ENCODE data around the gene SEPTIN1.

Gene SEPTIN1

DNA sequence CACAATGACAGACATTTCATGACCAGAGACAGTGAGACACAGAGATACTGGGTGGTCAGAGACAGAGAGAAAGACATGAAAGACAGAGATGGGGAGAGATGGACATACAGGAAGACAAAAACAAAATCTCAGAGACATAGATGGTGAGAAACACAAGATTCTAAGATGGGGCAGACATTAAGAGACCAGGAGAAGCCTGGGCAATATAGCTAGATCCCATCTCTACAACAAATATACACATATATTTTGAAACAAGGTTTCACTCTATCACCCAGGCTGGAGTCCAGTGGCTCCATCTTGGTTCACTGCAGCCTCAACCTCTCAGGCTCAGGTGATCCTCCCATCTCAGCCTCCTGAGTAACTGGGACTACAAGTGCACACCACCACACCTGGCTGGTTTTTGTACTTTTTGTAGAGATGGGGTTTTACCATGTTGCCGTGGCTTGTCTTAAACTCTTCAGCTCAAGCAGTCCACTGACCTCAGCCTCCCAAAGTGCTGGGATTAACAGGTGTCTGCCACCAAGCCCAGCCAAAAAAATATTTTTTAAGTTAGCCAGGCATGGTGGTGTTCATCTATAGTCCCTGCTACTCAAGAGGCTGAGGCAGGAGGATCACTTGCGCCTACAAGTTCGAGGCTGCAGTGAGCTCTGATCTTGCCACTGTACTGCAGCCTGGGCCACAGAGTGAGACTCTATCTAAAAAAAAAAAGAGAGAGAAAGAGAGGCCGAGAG is 2.1 kb downstream of the SEPTIN1 start:
- H3K9me3 ChIP-seq (ENCODE audit: control insufficient read depth, insufficient read depth, low read depth, low read length), result no peaks in the 10 kb centered on the region
- POLR2A ChIA-PET, result interaction anchor here (2.6 to 5.0 kb wide), 2 partner anchors 9 to 15 kb away, joined by 12 to 30 read pairs; partner anchors contain the start of genes TBC1D10B and ZNF48
- no peak for TF ChIP-seq ZNF600 (tag by site-specific recombination; IDR thresholded peaks at IDR 0.05)
- no peak for TF ChIP-seq ZNF560 (tag by site-specific recombination; IDR thresholded peaks at IDR 0.05; ENCODE audit: borderline replicate concordance)
- no peak for TF ChIP-seq ZNF621 (tag by site-specific recombination; IDR thresholded peaks at IDR 0.05)
- TF ChIP-seq SCRT2 (tag by site-specific recombination; IDR thresholded peaks at IDR 0.05), result peak; percentile 68
- no peak for TF ChIP-seq ZNF138 (tag by site-specific recombination; IDR thresholded peaks at IDR 0.05; ENCODE audit: borderline replicate concordance)
- TF ChIP-seq ZBTB17 (tag by site-specific recombination; IDR thresholded peaks at IDR 0.05), result no peak
- peak; percentile 90 for TF ChIP-seq ZNF121 (tag by site-specific recombination; IDR thresholded peaks at IDR 0.05)

DNA sequence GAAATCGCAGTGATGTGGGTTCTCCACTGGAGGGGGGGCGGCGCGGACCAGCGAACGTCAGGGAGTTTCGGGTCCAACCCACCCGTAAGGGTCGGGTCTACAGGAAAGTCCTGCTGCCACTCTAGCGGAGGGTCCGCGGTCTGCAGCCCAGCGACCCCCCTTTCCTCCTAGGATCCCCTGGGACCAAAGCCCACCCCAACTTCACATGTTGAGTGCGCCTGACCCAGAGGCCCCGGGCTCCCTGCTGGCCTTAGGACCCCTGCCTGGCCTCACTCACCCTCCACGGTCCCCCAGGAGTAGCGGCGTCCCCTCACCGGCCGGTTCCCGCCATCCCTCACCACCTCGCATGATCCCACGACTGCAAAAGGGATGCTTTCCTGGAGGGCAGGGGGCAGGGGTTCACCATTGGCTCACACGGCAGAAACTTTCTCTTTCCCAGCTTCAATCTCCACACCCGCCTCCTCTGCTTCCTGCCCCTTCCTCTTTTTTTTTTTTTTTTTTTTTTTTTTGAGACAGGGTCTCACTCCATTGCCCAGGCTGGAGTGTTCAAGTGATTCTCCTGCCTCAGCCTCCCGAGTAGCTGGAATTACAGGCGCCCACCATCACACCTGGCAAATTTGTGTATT is 3.1 kb downstream of the SEPTIN1 start:
- peak overlapping the region; percentile 48; the same call in 1 of the 2 replicates for H3K27ac ChIP-seq (ENCODE audit: extremely low read depth, low read depth, low read length)
- no peaks in the 10 kb centered on the region for H3K9me3 ChIP-seq (ENCODE audit: control insufficient read depth, insufficient read depth, low read depth, low read length)
- CTCF ChIA-PET, result interaction anchor here (0.6 to 1.5 kb wide), 4 partner anchors 10 to 337 kb away, joined by 3 to 5 read pairs (median 4); no protein-coding TSS in a partner anchor
- TF ChIP-seq ZNF169 (tag by site-specific recombination; IDR thresholded peaks at IDR 0.05) (no peak), SCRT1 (tag by site-specific recombination; IDR thresholded peaks at IDR 0.05; ENCODE audit: borderline replicate concordance) (no peak), ZNF10 (tag by site-specific recombination; IDR thresholded peaks at IDR 0.05) (0 out of 2 replicates have a peak, but pooled peaks have one; percentile 11), HOXD13 (CRISPR knock-in tag; IDR thresholded peaks at IDR 0.05; ENCODE audit: borderline replicate concordance) (no peak), FEZF1 (tag by site-specific recombination; IDR thresholded peaks at IDR 0.05) (no peak), ZNF600 (tag by site-specific recombination; IDR thresholded peaks at IDR 0.05) (no peak; the same call in 1 of the 2 replicates), ZBTB48 (tag by site-specific recombination; IDR thresholded peaks at IDR 0.05) (peak; percentile 56; the same call in 1 of the 2 replicates)
- TF ChIP-seq, protein P1, sequence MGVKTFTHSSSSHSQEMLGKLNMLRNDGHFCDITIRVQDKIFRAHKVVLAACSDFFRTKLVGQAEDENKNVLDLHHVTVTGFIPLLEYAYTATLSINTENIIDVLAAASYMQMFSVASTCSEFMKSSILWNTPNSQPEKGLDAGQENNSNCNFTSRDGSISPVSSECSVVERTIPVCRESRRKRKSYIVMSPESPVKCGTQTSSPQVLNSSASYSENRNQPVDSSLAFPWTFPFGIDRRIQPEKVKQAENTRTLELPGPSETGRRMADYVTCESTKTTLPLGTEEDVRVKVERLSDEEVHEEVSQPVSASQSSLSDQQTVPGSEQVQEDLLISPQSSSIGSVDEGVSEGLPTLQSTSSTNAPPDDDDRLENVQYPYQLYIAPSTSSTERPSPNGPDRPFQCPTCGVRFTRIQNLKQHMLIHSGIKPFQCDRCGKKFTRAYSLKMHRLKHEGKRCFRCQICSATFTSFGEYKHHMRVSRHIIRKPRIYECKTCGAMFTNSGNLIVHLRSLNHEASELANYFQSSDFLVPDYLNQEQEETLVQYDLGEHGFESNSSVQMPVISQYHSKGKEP (tag by site-specific recombination; IDR thresholded peaks at IDR 0.05), result 0 out of 2 replicates have a peak, but pooled peaks have one; percentile 28
- TF ChIP-seq, protein P2, sequence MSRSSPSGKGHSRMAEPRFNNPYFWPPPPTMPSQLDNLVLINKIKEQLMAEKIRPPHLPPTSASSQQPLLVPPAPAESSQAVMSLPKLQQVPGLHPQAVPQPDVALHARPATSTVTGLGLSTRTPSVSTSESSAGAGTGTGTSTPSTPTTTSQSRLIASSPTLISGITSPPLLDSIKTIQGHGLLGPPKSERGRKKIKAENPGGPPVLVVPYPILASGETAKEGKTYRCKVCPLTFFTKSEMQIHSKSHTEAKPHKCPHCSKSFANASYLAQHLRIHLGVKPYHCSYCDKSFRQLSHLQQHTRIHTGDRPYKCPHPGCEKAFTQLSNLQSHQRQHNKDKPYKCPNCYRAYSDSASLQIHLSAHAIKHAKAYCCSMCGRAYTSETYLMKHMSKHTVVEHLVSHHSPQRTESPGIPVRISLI (tag by site-specific recombination; IDR thresholded peaks at IDR 0.05), result peak; percentile 95
- TF ChIP-seq, protein P3, sequence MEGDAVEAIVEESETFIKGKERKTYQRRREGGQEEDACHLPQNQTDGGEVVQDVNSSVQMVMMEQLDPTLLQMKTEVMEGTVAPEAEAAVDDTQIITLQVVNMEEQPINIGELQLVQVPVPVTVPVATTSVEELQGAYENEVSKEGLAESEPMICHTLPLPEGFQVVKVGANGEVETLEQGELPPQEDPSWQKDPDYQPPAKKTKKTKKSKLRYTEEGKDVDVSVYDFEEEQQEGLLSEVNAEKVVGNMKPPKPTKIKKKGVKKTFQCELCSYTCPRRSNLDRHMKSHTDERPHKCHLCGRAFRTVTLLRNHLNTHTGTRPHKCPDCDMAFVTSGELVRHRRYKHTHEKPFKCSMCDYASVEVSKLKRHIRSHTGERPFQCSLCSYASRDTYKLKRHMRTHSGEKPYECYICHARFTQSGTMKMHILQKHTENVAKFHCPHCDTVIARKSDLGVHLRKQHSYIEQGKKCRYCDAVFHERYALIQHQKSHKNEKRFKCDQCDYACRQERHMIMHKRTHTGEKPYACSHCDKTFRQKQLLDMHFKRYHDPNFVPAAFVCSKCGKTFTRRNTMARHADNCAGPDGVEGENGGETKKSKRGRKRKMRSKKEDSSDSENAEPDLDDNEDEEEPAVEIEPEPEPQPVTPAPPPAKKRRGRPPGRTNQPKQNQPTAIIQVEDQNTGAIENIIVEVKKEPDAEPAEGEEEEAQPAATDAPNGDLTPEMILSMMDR (tag by site-specific recombination; IDR thresholded peaks at IDR 0.05), result peak; percentile 6; the same call in 1 of the 2 replicates
- no peaks in the 10 kb centered on the region for H3K4me1 ChIP-seq (ENCODE audit: control insufficient read depth, insufficient read depth, low read length)
- POLR2A ChIA-PET, result interaction anchor here (1.2 to 5.0 kb wide), 5 partner anchors 8 to 406 kb away, joined by 3 to 30 read pairs (median 12); partner anchors contain the start of genes TAOK2, TBC1D10B, ZNF48 and ZNF771
- H3K4me3 ChIP-seq (ENCODE audit: low read depth, low read length), result peak overlapping the region; percentile 78
- peaks cover 0 to 8% of the 10 kb centered on the region in 2 experiments; a peak in 1 of 3 replicates for H3K36me3 ChIP-seq (ENCODE audit: control insufficient read depth in 2 of 2, insufficient read depth in 1 of 2, low read length in 2 of 2)

More for the DNA sequence above, 2.1 kb downstream of the SEPTIN1 start:
- Histone ChIP-seq H3K36me3 (ENCODE audit: control insufficient read depth in 2 of 2, insufficient read depth in 1 of 2, low read length in 2 of 2) (peaks cover 0 to 8% of the 10 kb centered on the region in 2 experiments; a peak in 1 of 3 replicates), H3K27ac (ENCODE audit: extremely low read depth, low read depth, low read length) (no peak overlapping the region), H3K4me3 (ENCODE audit: low read depth, low read length) (no peak overlapping the region), H3K4me1 (ENCODE audit: control insufficient read depth, insufficient read depth, low read length) (no peaks in the 10 kb centered on the region)
- CTCF ChIA-PET, result interaction anchor here (0.6 to 1.0 kb wide), 3 partner anchors 11 to 338 kb away, joined by 3 to 4 read pairs (median 3); no protein-coding TSS in a partner anchor

Data from HEK293 (cell line).